CD4-positive, alpha-beta T cell treated with Interleukin-6 at 100 ng/mL for 8 hours (primary cell): ENCODE data around the gene TMEM260.

Source experiments
- DNase-seq: peaks from one replicate; pipeline ENCODE4 v3.0.0-alpha.2; 2020; ENCODE audit warnings: mixed read lengths, low spot score

TMEM260 gene

GRCh38 chr14:56579345-56580220 lies at the start of gene TMEM260:
Gene TMEM260, plus strand, starts transcription at chr14:56579798. Its CDS starts 117 bp downstream, at chr14:56579915.
- DNase-seq, result peak; percentile 90

- DNase-seq, result no peak
Measured at GRCh38 chr14:56532546-56532945, 47.1 kb upstream of the TMEM260 start.

GRCh38 chr14:56534656-56535055 lies 44.9 kb upstream of the TMEM260 start:
- DNase-seq, result no peak

DNA sequence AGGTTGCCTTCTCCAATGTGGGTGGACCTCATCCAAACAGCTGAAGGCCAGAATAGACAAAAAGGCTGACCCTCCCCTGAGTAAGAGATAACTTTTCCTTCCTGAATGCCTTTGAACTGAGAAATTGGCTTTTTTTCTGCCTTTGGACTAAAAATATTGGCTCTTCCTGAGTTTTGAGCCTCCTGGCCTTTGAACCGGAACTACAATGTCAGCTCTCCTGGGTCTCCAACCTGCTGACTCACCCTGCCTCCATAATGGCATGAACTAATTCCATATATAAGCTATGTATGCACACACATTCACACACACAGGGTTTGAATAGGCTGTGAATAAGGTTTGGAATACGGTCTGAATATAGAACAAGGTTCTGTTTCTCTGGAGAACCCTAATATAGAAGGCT lies 39.7 kb upstream of the TMEM260 start:
- DNase-seq, result no peak

DNA sequence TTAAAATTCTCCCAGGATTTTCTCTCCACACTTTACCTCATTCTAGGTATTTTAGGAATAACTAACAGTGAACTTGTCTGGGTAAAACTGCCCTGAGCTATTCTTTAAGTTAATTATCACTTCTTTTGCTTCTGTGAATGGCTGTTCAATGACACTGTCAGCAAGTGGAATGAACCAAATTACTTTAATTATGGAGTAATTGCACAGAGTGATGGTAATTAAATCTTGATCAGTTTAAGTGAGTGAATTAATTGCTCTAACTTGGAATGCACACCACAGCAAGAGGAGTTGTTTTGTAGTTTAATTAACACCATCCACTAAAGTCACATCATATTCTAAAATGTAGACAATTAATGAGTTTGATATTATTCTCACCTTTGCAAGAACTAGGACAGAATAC lies 36.2 kb upstream of the TMEM260 start:
- no peak for DNase-seq

DNA sequence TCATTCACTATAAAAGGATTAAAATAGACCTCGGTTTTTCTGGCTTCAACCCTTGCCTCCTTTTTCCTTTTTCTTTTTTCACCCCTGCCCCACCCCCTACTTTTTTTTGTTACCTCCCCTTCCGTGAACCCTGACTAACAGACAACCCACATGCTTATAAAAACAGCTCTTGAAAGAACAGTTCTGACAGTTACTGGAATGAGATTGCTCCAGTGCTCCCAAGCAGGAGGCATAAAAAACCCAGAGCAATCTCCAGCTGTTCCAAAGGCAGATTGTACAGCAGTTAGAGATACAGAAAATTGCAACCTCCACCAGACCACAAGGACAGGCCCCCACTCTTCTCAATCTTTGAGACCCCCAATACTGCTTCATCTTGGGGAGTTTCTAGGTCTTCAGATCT lies 29.9 kb upstream of the TMEM260 start:
- no peak for DNase-seq

- DNase-seq, result no peak
Measured at GRCh38 chr14:56552615-56553014, 27.0 kb upstream of the TMEM260 start.

DNA sequence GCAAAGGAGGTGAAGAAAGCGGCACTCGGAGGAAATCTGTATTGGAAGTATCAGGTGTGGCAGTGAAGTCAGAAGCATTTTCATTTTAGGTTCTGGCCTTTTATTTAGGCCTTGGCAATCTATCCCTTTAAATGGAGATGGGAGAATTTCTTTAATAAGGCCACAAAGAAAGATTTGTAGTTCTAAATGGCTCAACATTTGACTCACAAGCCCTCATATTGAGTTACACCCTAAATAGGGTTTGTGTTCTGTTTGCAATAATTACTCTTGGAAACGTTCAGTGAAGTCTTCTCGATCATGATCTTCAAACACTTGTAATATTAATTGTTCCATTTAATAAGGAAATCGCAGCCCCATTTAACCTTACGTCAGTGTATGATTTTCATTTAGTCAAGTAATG lies 25.3 kb upstream of the TMEM260 start:
- no peak for DNase-seq

- DNase-seq, result no peak
Measured at GRCh38 chr14:56555921-56556570, 23.6 kb upstream of the TMEM260 start.

DNA sequence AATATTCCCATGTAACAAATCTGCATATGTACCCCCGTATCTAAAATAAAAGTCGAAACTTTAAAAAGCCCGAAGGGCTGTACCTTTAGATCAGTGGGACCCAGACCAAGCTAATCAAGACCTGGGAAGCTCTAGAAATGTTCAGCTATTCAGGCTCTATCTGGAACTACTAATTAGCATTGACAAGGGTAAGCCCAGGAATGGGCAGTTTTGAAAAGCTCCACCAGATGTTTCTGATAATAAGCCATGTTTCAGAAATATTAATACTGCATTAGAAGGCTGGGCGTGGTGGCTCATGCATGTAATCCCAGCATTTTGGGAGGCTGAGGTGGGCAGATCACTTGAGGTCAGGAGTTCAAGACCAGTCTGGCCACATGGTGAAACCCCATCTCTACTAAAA lies 20.4 kb upstream of the TMEM260 start:
- DNase-seq, result no peak

DNA sequence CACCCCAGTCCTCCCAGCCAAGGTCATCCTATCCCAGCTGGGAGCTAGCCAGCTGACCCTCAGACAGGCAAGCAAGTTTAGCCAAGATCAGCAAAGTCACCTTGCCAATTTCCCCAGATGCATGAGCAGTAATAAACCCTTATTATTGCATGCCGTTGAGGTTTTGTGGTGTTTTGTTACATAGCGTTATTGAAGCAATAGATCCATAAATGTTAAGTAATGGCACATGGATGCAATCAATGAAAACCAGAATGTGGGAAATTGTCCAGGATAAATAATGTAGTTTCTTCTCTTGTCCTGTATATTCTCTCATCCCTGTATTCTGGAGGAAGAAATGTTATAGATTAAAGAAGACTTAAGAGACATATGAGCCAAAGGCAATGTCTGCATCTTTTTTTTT lies 18.0 kb upstream of the TMEM260 start:
- DNase-seq, result no peak

DNA sequence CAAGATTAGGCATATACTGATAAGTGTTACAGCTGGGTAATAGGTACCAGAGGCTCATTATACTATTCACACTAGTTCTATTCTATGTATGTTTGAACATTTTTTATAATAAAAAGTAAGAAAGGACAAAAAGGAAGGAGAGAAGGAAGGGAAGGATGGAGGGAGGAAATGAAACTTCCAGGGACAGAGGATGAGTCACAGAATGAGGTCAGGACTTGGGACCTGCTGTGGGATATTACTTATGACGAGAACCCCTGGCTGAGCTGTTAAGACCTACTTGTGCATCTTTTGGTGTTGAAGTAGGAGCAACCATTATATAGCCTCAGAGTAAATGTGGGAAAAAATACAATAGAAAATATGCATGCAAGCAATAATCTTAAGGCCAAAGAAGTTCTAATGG lies 16.7 kb upstream of the TMEM260 start:
- no peak for DNase-seq

- DNase-seq, result no peak
Measured at GRCh38 chr14:56569174-56569573, 10.4 kb upstream of the TMEM260 start.

GRCh38 chr14:56570295-56570694 lies 9.3 kb upstream of the TMEM260 start:
- DNase-seq, result no peak

DNA sequence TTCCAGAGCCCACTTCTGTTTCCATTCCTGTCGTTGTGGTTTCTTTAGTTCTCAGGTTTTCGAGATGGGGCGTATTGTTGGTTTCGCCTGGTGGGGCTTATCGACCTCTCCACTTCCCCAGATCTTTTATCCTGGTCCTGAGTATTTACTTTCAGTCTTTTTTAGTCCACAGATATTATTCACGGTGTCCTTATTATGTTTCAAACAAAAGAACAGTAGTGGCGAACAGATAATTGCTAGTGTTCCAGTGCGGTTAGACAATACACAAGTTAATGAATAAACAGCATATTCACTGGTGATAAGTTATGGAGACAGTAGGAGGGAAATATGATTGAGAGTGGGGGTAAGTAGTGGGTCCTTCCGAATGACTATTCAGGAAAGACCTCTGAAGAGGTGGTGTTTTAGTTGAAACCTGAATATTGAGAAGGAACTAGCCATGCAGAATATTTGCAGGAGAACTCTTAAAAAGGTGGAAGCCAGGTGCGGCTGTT lies 668 bp downstream of the TMEM260 start:
- DNase-seq, result no peak

- no peak for DNase-seq
Measured at GRCh38 chr14:56581041-56581727, 1.6 kb downstream of the TMEM260 start.

DNA sequence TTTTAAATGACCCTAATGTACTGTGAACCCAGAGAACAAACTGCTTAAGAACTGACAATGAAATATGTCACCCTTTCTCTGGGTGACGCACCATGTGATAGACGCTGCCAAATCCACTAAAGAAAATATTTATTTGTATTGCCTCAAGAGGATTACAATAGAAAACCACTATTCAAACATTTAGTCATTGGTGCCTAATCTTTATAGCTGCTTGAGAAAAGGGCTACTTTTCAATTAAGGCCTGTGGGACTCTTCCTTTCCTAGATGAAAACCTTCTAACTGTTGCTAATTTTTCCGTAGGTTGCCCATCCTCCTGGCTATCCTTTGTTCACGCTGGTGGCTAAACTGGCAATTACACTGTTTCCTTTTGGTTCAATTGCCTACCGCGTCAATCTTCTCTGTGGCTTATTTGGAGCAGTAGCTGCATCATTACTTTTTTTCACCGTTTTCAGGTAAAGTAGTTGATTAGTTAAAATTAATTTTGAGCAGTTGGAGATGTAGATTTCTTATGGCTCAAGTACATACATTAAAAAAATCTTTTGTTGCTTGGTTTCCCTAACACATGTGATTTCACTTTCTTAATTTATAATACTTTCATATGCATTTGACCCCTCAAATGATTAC lies 6.0 kb downstream of the TMEM260 start:
- no peak for DNase-seq

DNA sequence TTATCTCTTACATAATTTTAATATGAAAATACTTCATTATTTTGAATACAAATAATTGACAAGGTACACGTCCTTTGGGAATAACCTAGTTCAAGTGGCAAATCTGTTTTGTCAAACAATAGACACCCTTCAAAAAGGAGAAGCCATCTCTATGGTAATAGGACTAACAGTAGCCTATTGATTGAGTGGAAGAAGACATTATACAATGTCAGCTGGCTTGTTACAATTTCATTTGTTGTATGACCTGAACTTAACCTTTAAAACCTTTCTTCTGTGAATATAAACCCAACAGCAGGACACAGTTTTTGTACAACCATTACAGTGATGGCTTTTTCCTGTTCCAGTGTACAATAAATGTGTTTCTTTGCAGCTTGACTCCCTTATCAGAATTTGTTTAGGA lies 8.1 kb downstream of the TMEM260 start:
- DNase-seq, result no peak

DNA sequence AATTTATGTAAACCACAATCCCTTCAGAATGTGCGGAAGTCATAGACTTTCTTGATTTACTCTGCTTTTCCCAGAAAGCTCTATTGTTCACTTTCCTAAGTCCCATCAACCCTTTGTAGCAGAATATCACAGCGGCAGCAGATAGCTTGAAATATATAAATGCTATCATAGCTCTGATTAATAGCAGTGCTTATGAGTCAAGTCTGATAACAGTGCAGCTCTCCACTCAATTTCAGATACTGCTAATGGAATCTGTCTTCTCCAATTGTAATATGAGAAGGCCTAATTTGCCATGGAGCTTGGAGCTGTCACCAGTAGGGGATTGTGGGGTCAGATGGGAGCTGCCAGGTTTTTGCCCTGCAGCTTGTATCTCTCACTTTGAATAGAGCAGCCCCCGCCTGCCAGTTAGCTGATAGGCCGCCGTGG lies 10.9 kb downstream of the TMEM260 start:
- DNase-seq, result no peak

GRCh38 chr14:56592746-56593544 lies 13.3 kb downstream of the TMEM260 start:
- no peak for DNase-seq

DNA sequence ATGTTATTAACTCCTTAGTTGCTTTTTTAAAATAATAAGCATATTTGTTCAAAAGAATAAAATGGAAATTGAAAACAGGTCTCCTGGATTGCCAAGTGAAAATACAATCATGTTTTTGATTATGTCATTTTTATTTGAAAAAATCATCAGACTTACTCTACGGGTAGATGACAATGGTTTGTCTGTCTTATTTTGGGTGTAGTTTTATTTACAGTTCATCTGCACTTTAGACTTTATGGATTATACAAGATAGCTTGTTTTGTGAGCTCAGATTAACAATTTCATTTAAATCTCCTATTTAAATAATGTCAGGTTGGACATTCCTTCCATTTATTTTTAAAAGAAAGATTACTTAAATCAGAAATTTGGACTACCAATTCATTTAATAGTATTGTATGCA lies 14.8 kb downstream of the TMEM260 start:
- no peak for DNase-seq
